Neural progenitor cell (in vitro differentiated cells): ENCODE measurements around the gene USP25. TPM values are rescaled to one million over a fixed set of nuclear protein-coding genes. Genes with fewer than 3 reads are reported as not detected.

Experiments
- DNase-seq: peaks from one replicate; pipeline ENCODE4 v3.0.0-alpha.2; 2016; ENCODE audit warnings: low spot score
- H2AFZ ChIP-seq: fragments of 200-600 bp; sonication (generic); replicated peaks from 2 replicates; pipeline ENCODE4 v1.6.1; 2016; ENCODE audit warnings: antibody characterized with exemption
- H3F3A ChIP-seq: fragments of 200-600 bp; sonication (generic); 2 replicates; pipeline ENCODE4 v1.6.1; 2016; ENCODE audit warnings: antibody characterized with exemption, low read depth
- H3K27ac ChIP-seq: fragments of 200-600 bp; sonication (generic); 2 replicates; pipeline ENCODE4 v1.5.1; 2016; ENCODE audit warnings: mild to moderate bottlenecking
- H3K27me3 ChIP-seq: fragments of 200-600 bp; sonication (generic); 2 replicates; pipeline ENCODE4 v1.6.1; 2016; ENCODE audit warnings: mild to moderate bottlenecking, moderate library complexity
- H3K36me3 ChIP-seq: fragments of 200-600 bp; sonication (generic); 2 replicates; pipeline ENCODE4 v1.5.1; 2016
- H3K4me1 ChIP-seq: fragments of 200-600 bp; sonication (generic); 2 replicates; pipeline ENCODE4 v1.6.1; 2016; ENCODE audit warnings: mixed run types
- H3K4me2 ChIP-seq: fragments of 200-600 bp; sonication (generic); 2 replicates; pipeline ENCODE4 v1.6.1; 2016
- H3K4me3 ChIP-seq: fragments of 200-600 bp; sonication (generic); 2 replicates; pipeline ENCODE4 v1.5.1; 2016
- H3K79me2 ChIP-seq: fragments of 200-600 bp; sonication (generic); 2 replicates; pipeline ENCODE4 v1.6.1; 2016; ENCODE audit warnings: low read depth
- H3K9ac ChIP-seq: fragments of 200-600 bp; sonication (generic); 2 replicates; pipeline ENCODE4 v1.6.1; 2016
- H3K9me3 ChIP-seq: fragments of 200-600 bp; sonication (generic); 2 replicates; pipeline ENCODE4 v1.5.1; 2016; ENCODE audit warnings: low read depth
- H4K20me1 ChIP-seq: fragments of 200-600 bp; sonication (generic); 2 replicates; pipeline ENCODE4 v1.6.1; 2016; ENCODE audit warnings: low read depth
- H3K27ac Mint-ChIP-seq: 3 replicates; pipeline ENCODE4 v1.8.0; 2021; ENCODE audit warnings: mixed read lengths
- H3K27me3 Mint-ChIP-seq: 2 replicates; pipeline ENCODE4 v1.8.0; 2022; ENCODE audit warnings: low read depth, mild to moderate bottlenecking, inconsistent platforms, moderate library complexity, mixed read lengths; ENCODE audit not compliant: insufficient read depth
- H3K36me3 Mint-ChIP-seq: 3 replicates; pipeline ENCODE4 v1.8.0; 2021; ENCODE audit warnings: mixed read lengths
- H3K4me1 Mint-ChIP-seq: 3 replicates; pipeline ENCODE4 v1.8.0; 2021; ENCODE audit warnings: mixed read lengths
- H3K4me3 Mint-ChIP-seq: 3 replicates; pipeline ENCODE4 v1.8.0; 2021; ENCODE audit warnings: mild to moderate bottlenecking, moderate library complexity, mixed read lengths
- H3K9me3 Mint-ChIP-seq: 3 replicates; pipeline ENCODE4 v1.8.0; 2020; ENCODE audit warnings: mixed read lengths
- EZH2 ChIP-seq: fragments of 200-600 bp; sonication (generic); IDR thresholded peaks from 2 replicates; pipeline ENCODE4 v1.6.1; 2017; ENCODE audit warnings: antibody characterized with exemption, mild to moderate bottlenecking, moderate library complexity
- EZH2phosphoT487 ChIP-seq: fragments of 200-600 bp; sonication (generic); IDR thresholded peaks from 2 replicates; pipeline ENCODE4 v1.6.1; 2017; ENCODE audit warnings: antibody characterized with exemption
- total RNA-seq: library from RNA; depleted of rRNA; stranded (reverse); fragments of >200 nt; gene quantifications from 2 replicates; pipeline ENCODE4 v1.2.3, GENCODE V29; 2015; ENCODE audit warnings: low replicate concordance
- TF ChIP-seq, protein P1 (sequence below): fragments of 200-600 bp; sonication (generic); IDR thresholded peaks from 2 replicates; pipeline ENCODE4 v1.5.1; 2017; ENCODE audit warnings: antibody characterized with exemption, mild to moderate bottlenecking

Gene USP25
- total RNA-seq, 1 donor from 2014 or later, result 36.4 TPM

DNA sequence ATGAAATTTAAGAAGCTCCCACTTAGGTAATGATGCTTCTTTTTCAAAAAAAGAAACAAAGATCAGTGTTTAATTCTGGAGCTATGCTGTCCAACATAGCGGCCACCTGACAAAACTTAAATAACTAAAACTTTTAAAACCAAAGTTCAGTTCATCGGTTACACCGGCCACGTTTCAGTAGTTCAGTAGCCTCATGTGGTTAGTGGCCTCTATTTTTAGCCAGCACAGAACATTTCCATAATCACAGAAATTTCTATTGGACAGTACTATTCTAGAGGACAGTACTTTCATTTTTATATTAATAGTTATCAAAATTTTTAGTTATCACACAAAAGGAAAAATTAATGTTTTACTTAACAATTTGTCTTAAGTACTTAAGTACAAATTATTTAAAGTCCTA, 141.0 kb downstream of the USP25 start:
- Histone ChIP-seq H2AFZ (no peak overlapping the region), H3K9ac (no peak overlapping the region), H3K9me3 (no peaks in the 10 kb centered on the region), H3K27me3 (no peaks in the 10 kb centered on the region), H3K27ac (no peak overlapping the region), H3K4me3 (no peak overlapping the region), H4K20me1 (no peaks in the 10 kb centered on the region), H3K79me2 (no peaks in the 10 kb centered on the region), H3K4me1 (no peaks in the 10 kb centered on the region), H3K4me2 (no peak overlapping the region), H3K36me3 (no peaks in the 10 kb centered on the region), H3F3A (no peaks in the 10 kb centered on the region)
- Mint-ChIP-seq H3K27ac (no peak overlapping the region), H3K36me3 (peaks cover 17% of the 10 kb centered on the region), H3K4me3 (no peak overlapping the region), H3K9me3 (no peaks in the 10 kb centered on the region), H3K4me1 (no peaks in the 10 kb centered on the region), H3K27me3 (no peaks in the 10 kb centered on the region)
- TF ChIP-seq, protein P1, sequence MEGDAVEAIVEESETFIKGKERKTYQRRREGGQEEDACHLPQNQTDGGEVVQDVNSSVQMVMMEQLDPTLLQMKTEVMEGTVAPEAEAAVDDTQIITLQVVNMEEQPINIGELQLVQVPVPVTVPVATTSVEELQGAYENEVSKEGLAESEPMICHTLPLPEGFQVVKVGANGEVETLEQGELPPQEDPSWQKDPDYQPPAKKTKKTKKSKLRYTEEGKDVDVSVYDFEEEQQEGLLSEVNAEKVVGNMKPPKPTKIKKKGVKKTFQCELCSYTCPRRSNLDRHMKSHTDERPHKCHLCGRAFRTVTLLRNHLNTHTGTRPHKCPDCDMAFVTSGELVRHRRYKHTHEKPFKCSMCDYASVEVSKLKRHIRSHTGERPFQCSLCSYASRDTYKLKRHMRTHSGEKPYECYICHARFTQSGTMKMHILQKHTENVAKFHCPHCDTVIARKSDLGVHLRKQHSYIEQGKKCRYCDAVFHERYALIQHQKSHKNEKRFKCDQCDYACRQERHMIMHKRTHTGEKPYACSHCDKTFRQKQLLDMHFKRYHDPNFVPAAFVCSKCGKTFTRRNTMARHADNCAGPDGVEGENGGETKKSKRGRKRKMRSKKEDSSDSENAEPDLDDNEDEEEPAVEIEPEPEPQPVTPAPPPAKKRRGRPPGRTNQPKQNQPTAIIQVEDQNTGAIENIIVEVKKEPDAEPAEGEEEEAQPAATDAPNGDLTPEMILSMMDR, result no peak
- TF ChIP-seq EZH2phosphoT487, result no peak
- no peak for TF ChIP-seq EZH2
- no peak for DNase-seq

DNA sequence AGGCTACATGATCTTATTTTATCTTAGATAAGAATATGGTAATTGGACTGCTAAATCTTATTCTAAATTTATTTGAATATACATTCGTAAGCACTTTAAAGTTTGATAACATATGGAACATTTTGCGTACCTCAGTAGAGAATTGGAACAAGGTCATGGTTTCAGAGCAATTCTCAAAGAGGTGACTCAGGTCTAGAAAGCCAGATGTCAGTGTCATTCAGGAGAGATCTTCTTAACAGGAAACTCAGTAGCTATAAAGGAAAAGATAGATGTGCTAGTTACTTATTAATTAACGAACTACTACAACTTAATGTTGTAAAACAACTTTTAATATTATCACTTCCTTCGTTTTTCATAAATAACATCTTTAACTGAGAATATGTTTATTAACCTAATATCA, 142.5 kb downstream of the USP25 start:
- Histone ChIP-seq H3K4me1 (no peaks in the 10 kb centered on the region), H3K9ac (no peak overlapping the region), H3K4me3 (no peak overlapping the region), H3K27me3 (no peaks in the 10 kb centered on the region), H3K27ac (no peak overlapping the region), H2AFZ (no peak overlapping the region), H3K79me2 (no peaks in the 10 kb centered on the region), H3K4me2 (no peak overlapping the region), H3F3A (no peaks in the 10 kb centered on the region), H3K9me3 (no peaks in the 10 kb centered on the region), H3K36me3 (no peaks in the 10 kb centered on the region), H4K20me1 (no peaks in the 10 kb centered on the region)
- H3K4me3 Mint-ChIP-seq, result no peak overlapping the region
- no peaks in the 10 kb centered on the region for H3K27me3 Mint-ChIP-seq
- no peaks in the 10 kb centered on the region for H3K4me1 Mint-ChIP-seq
- DNase-seq, result no peak
- no peak overlapping the region for H3K27ac Mint-ChIP-seq
- no peaks in the 10 kb centered on the region for H3K9me3 Mint-ChIP-seq
- TF ChIP-seq, protein P1, result no peak
- no peak for TF ChIP-seq EZH2phosphoT487
- no peak for TF ChIP-seq EZH2
- peaks cover 22% of the 10 kb centered on the region for H3K36me3 Mint-ChIP-seq

DNA sequence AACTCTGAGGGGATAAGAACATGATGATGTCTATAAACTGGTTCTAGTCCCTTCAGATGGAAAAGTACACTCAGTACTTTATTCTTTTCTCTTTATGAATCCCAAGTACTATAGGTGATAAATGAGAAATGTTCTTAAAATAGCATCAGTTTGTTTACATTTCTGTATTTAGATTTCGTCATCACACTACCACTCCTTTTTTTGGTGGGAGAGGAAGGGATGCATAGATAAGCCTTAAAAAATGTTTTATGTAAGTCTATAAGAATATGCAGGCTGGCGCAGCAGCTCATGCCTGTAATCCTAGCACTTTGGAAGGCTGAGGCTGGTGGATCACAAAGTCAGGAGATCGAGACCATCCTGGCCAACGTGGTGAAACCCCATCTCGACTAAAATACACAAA, 144.8 kb downstream of the USP25 start:
- Mint-ChIP-seq H3K27me3 (no peaks in the 10 kb centered on the region), H3K4me1 (no peaks in the 10 kb centered on the region), H3K27ac (no peak overlapping the region), H3K9me3 (peaks cover under 1% of the 10 kb centered on the region), H3K36me3 (peaks cover 25% of the 10 kb centered on the region), H3K4me3 (no peak overlapping the region)
- no peak overlapping the region for H3K4me3 ChIP-seq
- H3K36me3 ChIP-seq, result no peaks in the 10 kb centered on the region
- H3K9me3 ChIP-seq, result no peaks in the 10 kb centered on the region
- no peaks in the 10 kb centered on the region for H3K27me3 ChIP-seq
- H3F3A ChIP-seq, result no peaks in the 10 kb centered on the region
- H4K20me1 ChIP-seq, result no peaks in the 10 kb centered on the region
- no peak overlapping the region for H3K27ac ChIP-seq
- TF ChIP-seq EZH2phosphoT487, result no peak
- no peak for TF ChIP-seq EZH2
- TF ChIP-seq, protein P1, result no peak
- H2AFZ ChIP-seq, result no peak overlapping the region
- H3K4me1 ChIP-seq, result no peaks in the 10 kb centered on the region
- H3K9ac ChIP-seq, result no peak overlapping the region
- no peaks in the 10 kb centered on the region for H3K79me2 ChIP-seq
- no peak overlapping the region for H3K4me2 ChIP-seq
- no peak for DNase-seq

DNA sequence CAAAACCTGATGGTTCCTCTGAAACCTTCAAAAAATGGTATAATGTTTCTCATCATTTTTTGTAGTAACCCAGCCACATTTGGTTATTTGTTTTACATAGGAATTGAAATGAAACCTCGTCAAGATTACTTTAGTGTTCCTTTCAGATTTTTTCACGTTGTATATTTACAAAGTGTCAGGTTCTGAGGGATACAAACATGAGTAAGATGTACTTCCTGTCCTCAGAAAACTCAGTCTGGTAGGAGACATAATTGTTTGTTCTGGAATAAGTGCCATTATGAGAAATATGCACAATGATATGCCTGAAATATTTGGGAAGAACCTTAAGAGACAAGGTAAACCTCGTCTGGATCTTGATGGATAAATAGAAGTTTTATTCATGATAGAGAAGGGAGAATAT, 145.5 kb downstream of the USP25 start:
- Histone ChIP-seq H4K20me1 (no peaks in the 10 kb centered on the region), H3K4me2 (no peak overlapping the region), H3K36me3 (peaks cover 4% of the 10 kb centered on the region), H3K4me1 (no peaks in the 10 kb centered on the region), H3F3A (no peaks in the 10 kb centered on the region), H3K9me3 (no peaks in the 10 kb centered on the region), H3K27ac (no peak overlapping the region), H3K27me3 (no peaks in the 10 kb centered on the region), H2AFZ (no peak overlapping the region), H3K9ac (no peak overlapping the region), H3K79me2 (no peaks in the 10 kb centered on the region), H3K4me3 (no peak overlapping the region)
- TF ChIP-seq EZH2phosphoT487 (no peak), EZH2 (no peak)
- TF ChIP-seq, protein P1, result no peak
- Mint-ChIP-seq H3K27me3 (no peaks in the 10 kb centered on the region), H3K4me1 (no peaks in the 10 kb centered on the region), H3K4me3 (no peak overlapping the region), H3K9me3 (peaks cover 4% of the 10 kb centered on the region), H3K27ac (no peak overlapping the region), H3K36me3 (peaks cover 30% of the 10 kb centered on the region)
- DNase-seq, result no peak
